ENCODE data around the gene LIME1.
"Not testable (repeated sequence)": the region's sequence is repeated elsewhere in the genome, so short reads cannot be mapped to it uniquely, and the experiment has no call there.

The LIME1 gene

GRCh38 chr20:63708301-63709148 is 27.9 kb upstream of the LIME1 start:
- DNase-seq, result no peak

- DNase-seq, result no peak
Observed at GRCh38 chr20:63709149-63709527, 27.3 kb upstream of the LIME1 start.

GRCh38 chr20:63711085-63711645 is 25.3 kb upstream of the LIME1 start:
- DNase-seq, result no peak

- DNase-seq, result no peak
Observed at GRCh38 chr20:63712191-63712590, 24.3 kb upstream of the LIME1 start.

- no peak for DNase-seq
Observed at GRCh38 chr20:63714858-63715257, 21.6 kb upstream of the LIME1 start.

GRCh38 chr20:63718996-63719395 is 17.5 kb upstream of the LIME1 start:
- no peak for DNase-seq

- DNase-seq, result not testable (repeated sequence)
Observed at GRCh38 chr20:63722967-63723622, 13.4 kb upstream of the LIME1 start.

- not testable (repeated sequence) for DNase-seq
Observed at GRCh38 chr20:63730189-63730733, 6.2 kb upstream of the LIME1 start.

- no peak for DNase-seq
Observed at GRCh38 chr20:63731410-63731809, 5.1 kb upstream of the LIME1 start.

GRCh38 chr20:63732118-63733095 is 4.1 kb upstream of the LIME1 start:
- no peak for DNase-seq

- no peak for DNase-seq
Observed at GRCh38 chr20:63733117-63733516, 3.3 kb upstream of the LIME1 start.

- no peak for DNase-seq
Observed at GRCh38 chr20:63733579-63734081, 2.8 kb upstream of the LIME1 start.

GRCh38 chr20:63734111-63734945 is 2.1 kb upstream of the LIME1 start:
- DNase-seq, result no peak

GRCh38 chr20:63734946-63735858 is 1.3 kb upstream of the LIME1 start:
- DNase-seq, result no peak

- DNase-seq, result no peak
Observed at GRCh38 chr20:63736893-63737694, 630 bp downstream of the LIME1 start.

GRCh38 chr20:63737695-63737944 is 1.2 kb downstream of the LIME1 start:
- DNase-seq, result no peak

- no peak for DNase-seq
Observed at GRCh38 chr20:63737945-63738686, 1.7 kb downstream of the LIME1 start.

- DNase-seq, result no peak
Observed at GRCh38 chr20:63738687-63739129, 2.2 kb downstream of the LIME1 start.
